GM10266 (cell line): ENCODE data around the gene PTPRN2.

Experiments
- DNase-seq: peaks from one replicate; pipeline ENCODE4 v3.0.0; 2012; ENCODE audit errors: extremely low spot score
- TF ChIP-seq, protein P1 (sequence below): IDR thresholded peaks from 2 replicates; pipeline ENCODE4 v1.5.1; 2012; ENCODE audit warnings: mild to moderate bottlenecking, low read depth; ENCODE audit not compliant: control insufficient read depth, insufficient read depth; ENCODE audit errors: missing control alignments

Gene PTPRN2

DNA sequence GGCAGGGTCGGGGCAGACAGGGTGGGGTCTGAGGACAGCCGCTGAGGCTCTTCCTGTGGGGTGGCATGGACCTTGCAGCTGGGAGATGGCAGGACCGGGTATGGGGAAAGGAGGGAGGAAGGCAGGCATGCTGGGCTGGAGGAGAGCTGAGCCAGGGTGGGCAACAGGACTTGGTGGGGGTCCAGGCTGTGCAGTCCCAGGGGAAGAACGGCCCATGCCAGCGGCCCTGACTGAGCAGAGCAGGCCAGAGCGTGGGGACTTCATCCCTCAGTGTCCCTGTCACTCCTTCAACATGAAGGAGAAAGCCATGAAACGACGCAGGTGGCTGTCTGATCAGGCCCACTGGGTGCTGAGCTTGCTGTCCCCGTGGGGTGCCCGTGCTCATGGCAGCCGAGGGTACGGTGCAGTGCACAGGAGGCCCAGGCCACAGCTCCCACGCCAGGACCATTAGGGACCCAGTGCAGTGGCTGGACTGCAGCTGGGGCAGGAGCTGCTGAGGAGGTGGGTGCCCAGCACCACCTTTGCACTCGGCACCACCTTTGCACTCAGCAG, 519.6 kb downstream of the PTPRN2 start:
- DNase-seq, result no peak
- TF ChIP-seq, protein P1, sequence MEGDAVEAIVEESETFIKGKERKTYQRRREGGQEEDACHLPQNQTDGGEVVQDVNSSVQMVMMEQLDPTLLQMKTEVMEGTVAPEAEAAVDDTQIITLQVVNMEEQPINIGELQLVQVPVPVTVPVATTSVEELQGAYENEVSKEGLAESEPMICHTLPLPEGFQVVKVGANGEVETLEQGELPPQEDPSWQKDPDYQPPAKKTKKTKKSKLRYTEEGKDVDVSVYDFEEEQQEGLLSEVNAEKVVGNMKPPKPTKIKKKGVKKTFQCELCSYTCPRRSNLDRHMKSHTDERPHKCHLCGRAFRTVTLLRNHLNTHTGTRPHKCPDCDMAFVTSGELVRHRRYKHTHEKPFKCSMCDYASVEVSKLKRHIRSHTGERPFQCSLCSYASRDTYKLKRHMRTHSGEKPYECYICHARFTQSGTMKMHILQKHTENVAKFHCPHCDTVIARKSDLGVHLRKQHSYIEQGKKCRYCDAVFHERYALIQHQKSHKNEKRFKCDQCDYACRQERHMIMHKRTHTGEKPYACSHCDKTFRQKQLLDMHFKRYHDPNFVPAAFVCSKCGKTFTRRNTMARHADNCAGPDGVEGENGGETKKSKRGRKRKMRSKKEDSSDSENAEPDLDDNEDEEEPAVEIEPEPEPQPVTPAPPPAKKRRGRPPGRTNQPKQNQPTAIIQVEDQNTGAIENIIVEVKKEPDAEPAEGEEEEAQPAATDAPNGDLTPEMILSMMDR, result no peak

DNA sequence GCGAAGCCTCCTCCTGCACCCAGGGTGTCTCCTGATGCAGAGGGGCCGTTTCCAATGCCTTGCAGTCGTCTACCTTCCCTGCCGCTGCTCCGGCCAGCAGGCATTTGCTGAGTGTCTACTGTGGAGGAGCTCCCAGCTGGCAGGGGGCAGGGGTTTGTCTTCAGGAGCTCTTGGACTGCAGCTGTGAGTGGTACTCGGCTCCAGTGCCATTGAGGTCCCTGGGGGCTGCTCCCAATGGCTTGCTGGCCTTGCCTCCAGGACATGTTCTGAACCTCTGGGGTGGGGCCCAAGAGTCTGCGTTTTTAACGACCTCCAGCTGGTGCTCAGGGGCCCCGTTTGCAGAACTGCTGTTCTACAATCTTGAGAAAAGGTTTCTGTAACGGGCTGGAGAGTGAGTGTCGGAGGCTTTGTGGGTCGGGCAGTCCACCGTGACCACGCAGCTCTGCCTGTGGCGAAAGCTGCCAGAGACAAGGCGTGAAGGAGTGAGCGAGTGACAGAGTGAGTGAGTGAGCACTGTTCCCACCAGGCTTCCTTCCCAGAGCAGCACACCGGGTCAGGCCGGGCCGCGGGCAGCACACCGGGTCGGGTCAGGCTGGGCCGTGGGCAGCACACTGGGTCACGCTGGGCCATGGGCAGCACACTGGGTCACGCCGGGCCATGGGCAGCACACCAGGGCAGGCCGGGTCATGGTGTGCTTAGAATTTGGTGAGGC, 520.2 kb downstream of the PTPRN2 start:
- TF ChIP-seq, protein P1, result no peak
- DNase-seq, result no peak

DNA sequence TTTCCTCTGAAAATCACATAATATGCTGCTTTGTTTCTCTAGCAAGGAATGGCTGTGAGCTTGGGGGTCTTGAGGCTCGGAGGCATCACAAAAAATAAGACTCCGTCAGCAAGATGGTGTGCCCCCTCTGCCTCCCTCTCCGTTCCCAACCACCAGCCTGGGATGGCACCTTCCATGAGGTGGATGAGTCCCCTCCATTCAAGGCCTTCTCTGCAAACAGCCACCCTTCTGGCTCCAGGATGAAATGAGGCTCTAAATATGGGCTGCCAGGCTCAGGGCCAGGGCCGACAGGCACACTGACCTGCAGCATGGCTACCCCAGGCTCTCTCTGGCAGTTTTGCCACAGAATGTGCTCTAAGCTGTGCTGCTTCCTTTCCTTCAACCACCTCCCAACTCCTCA, 521.5 kb downstream of the PTPRN2 start:
- DNase-seq, result no peak
- TF ChIP-seq, protein P1, result no peak

DNA sequence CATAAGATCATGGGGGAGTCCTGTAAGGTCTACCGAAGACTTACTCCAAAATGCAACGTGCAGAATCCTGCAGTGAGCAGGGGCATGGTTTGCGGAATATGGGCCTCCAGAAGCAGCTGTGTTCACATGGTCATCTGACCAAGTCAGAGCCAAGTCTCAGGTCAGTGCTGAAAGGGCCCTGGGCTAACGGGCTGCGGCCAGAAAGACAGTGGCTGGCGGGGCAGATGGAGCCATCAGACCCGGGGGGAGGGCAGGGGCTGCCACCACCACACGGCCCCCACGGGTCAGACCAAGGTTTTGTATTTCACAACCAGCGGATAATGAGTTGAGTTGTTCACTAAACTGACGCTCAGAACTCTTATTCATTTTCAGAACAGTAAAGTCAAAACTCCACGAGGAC, 522.3 kb downstream of the PTPRN2 start:
- DNase-seq, result no peak
- TF ChIP-seq, protein P1, result no peak

DNA sequence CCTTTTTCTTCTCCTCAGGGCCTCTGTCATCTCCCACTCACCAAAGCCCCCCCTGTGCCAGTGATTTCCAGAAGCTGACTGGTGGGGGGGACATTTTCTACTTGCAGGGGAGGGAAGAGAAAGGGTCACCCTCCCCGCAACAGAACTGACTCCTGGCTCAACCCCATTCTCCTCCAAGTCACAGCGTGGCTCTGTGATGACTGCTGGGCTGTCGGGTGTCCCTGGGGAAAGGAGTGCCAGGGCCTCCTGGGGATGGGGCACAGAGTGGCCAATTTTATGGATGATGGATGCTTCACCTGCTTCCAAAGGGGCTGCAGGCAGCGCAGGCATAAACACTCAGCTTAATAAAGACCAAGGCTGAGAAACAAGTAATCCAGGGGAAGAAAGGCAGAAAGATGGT, 523.0 kb downstream of the PTPRN2 start:
- DNase-seq, result no peak
- TF ChIP-seq, protein P1, result no peak

DNA sequence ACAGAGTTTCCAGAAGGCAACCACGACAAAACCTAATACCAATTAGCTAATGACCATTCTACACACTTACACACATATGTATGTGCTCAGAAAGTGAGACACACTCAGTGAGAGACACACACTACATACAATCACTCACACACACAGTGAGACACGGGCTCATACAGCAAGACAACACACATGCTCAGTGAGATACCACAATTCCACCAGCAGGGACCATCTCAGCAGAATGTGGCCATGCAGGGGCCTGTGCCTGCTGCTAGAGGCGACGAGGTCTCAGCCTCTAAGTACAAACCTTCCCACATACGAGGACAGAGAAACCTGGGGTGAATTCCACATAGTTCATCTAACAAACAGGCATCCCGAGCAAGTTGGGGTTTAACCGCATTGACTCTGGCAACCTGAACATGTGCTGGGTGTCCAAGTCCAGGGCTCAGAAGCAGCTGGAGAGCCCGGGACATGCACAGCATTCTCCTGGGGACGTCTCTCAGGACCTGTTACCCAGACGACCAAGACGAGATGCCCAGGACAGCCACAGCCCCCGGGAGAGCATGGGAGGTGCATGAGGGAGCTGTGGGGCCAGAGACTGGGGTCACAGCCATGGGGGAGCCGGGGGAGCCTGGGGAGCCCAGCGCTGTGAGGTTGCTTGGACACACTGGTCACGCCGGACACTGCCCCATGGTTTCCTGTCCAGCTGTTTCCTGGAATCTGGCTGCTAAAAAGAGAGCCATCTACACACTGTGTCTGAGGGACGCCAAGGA, 523.6 kb downstream of the PTPRN2 start:
- TF ChIP-seq, protein P1, result no peak
- DNase-seq, result no peak

DNA sequence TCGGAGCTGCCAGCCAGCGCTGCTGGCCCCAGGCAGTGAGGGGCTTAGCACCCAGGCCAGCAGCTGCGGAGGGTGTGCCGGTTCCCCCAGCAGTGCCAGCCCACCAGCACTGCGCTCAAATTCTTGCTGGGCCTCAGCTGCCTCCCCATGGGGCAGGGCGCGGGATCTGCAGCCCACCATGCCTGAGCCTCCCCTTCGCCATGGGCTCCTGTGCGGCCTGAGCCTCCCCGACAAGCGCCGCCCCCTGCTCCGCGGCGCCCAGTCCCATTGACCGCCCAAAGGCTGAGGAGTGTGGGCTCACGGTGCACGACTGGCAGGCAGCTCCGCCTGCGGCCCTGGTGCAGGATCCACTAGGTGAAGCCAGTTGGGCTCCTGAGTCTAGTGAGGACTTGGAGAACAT, 525.0 kb downstream of the PTPRN2 start:
- TF ChIP-seq, protein P1, result no peak
- DNase-seq, result no peak
